GM18526 (cell line): ENCODE measurements around the gene OPCML.

Experiments used
- POLR2A ChIP-seq: IDR thresholded peaks from 3 replicates; pipeline ENCODE4 v1.6.1; 2011; ENCODE audit not compliant: insufficient read length; ENCODE audit errors: extremely low read depth

OPCML gene

DNA sequence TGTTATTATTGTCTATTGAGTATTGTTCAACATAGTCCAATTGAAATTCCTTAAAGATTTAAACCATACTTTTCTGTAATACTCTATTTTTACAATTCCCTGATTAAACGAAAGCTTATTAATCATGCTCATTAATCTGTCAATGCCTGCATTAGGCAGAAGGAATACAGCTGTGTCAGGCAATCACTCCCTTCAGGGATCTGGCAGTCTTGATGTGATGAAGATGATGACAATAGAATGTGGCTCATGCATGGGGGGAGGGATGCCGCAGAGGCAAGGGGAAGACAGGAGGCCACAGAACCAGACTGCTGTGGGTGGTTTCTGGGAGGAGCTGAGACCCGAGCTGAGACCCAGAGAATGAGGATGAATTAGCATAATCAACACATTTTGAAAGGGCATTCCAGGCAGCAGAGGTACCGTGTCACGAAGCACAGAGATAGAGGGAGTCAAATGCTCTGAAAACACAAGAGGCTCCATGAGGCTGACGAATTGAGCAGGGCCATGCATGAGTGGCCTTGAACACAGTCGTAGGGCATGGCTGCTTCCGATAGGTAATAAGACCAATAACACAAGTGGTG, 1075.5 kb downstream of the OPCML start:
- no peak for TF ChIP-seq POLR2A

- no peak for TF ChIP-seq POLR2A
Observed at GRCh38 chr11:132455044-132455443, 1077.3 kb downstream of the OPCML start.

- no peak for TF ChIP-seq POLR2A
Observed at GRCh38 chr11:132453406-132453805, 1078.9 kb downstream of the OPCML start.

DNA sequence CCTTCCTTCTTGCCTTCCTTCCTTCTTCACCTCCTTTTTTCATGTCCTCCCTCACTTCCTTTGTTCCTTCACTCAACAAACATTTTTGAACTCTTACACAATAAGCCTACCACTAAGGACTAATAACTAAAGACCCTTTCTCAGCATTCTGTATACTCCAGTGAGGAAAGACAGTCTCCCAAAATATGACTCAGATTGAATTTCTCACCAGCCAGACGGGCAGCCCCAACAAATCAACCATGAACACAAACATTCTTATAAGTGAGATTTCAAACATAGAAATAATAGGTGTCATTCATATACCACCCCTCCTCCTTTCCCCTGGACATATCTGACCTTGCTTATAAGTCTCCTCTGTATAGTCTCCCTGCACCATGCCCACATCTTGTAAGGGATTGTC, 1079.7 kb downstream of the OPCML start:
- TF ChIP-seq POLR2A, result no peak

DNA sequence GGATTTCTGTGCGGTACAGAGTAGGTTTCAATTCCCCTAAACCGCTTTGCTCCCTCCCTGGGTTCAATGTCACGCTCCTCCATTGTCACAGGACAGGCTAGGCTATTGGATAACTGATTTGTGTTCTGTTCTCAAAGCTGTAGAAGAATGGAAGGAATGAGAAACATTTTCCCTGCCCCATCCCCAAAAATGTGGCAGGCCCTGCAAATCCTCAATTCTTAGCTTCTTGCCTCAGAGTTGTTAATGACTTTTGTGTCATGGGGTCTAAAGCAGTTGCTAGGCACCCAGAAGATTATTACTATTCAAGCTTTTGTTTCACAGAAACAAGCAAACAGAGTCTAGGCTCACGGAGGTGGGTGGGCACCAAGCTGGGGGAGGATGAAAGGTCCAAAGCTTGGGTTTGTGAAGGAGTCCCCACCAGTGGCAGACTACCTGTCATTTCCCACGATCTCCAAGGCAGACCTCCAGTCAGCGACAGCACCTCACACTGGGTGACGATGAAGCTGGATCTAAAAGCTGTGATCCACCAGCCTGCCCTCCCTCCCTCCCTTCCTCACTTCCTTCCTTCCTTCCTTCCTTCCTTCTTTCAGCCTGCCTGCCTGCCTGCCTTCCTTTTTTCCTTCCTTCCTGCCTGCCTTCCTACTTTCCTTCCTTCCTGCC, 1080.2 kb downstream of the OPCML start:
- TF ChIP-seq POLR2A, result no peak

GRCh38 chr11:132450631-132451030, 1081.7 kb downstream of the OPCML start:
- no peak for TF ChIP-seq POLR2A

DNA sequence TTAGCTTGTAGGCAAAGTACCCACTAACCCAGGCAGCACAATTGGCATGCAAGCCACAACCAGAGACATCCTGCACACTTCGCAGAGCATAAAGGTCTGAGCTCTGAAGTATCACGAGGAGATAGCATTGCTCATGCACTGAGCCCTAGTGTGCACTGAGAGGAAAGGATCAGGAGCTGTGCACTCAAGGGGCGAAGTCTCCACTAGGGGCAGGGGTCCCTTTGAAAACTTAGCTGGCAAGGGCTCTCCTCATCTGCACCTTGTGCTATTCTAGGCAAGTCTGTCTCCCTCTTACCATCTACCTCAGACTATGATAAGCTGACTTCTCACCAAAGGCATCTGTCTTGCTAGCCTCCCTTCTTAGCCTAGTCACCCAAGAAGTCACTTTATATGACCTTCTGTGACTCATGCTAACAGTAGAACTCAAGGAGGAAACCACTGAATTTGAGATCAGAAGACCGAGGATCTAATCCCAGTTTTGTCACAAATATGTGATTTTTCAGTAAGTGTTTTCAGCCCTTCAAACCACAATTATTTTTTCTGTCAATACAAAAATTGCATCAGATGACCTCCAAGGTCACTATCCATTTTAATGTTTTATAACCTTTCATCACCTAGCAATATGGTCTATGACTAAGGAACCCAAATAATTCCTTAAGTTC, 1083.8 kb downstream of the OPCML start:
- TF ChIP-seq POLR2A, result no peak

DNA sequence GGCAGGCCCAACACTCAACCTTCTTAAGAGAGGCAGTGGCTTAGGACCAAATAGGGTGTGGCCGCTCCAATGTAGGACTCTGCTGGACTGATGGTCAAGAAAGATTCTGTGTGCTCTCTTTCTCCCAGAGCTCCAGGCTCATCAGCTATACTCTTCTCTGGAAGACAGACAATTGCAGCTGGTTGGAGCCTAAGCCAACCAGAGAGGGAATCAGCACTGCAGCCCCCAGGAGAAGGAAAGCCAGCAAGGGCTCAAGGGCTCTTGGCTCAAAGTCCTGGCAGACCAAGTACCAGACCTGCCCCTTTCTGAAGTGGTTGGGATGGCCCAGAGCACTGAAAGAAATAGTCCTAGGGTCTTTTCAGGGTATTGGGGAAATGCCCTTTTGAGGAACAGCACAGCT, 1084.5 kb downstream of the OPCML start:
- TF ChIP-seq POLR2A, result no peak

- TF ChIP-seq POLR2A, result no peak
Observed at GRCh38 chr11:132445859-132446291, 1086.4 kb downstream of the OPCML start.

DNA sequence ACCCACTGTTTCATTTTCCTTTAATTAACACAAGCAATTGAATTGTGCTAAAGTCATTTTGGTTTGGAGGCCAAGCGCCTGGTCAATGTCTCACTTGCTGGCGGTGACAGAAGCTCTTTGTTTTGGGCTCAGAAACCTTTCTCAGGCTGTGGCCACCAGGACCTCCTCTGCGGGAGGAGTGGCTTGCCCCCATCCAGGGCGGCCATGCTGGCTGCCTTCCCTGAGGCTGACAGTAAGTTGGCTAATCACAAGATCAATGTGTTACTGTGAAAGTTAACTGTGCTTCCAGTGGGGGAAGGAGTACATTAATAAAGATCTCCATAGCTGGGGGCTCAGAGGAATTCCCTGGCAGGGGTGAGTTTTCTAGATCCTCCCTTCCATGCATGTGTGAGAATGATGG, 1087.4 kb downstream of the OPCML start:
- no peak for TF ChIP-seq POLR2A

GRCh38 chr11:132439711-132440255, 1092.5 kb downstream of the OPCML start:
- no peak for TF ChIP-seq POLR2A

GRCh38 chr11:132438418-132438817, 1093.9 kb downstream of the OPCML start:
- TF ChIP-seq POLR2A, result no peak

DNA sequence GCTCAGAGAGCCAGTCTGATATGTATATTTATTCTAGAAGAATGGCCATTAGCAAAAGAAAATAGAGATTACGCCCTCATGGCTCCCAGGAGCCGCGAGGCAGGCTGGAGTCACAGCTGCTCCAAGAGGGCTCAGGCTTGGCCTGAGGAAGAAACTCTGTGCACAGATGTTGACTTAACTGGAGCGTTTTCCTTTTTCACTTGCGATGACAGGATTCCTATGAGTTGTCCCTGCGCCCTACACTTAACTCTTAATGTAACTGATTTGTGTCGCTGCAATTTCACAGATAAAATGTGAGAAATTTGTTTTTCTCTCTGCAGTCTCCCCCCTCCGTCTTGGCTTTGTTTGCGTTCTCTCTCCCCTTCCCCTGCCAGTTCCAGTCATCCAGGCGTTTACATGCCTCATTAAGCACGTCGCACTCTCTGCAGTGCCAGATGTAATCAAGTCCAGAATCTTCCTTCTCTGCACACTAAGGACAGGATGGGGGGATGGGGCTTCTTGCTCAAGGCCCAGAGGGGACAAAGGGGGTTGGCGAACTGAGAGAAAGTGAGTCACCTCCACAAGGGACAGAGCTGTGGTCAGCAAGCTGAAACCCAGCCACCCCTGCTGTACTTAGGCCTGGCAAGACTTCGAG, 1101.8 kb downstream of the OPCML start:
- TF ChIP-seq POLR2A, result no peak

GRCh38 chr11:132429685-132430084, 1102.6 kb downstream of the OPCML start:
- no peak for TF ChIP-seq POLR2A

- no peak for TF ChIP-seq POLR2A
Observed at GRCh38 chr11:132427611-132428010, 1104.7 kb downstream of the OPCML start.

- TF ChIP-seq POLR2A, result no peak
Observed at GRCh38 chr11:132424433-132424832, 1107.9 kb downstream of the OPCML start.
